Measurements from ENCODE around the gene WNT3A. TPM values are rescaled to one million over a fixed set of nuclear protein-coding genes. Genes with fewer than 3 reads are reported as not detected.

Gene WNT3A
- total RNA-seq, 1 experiment from 2014 or later, result 1.0 TPM

DNA sequence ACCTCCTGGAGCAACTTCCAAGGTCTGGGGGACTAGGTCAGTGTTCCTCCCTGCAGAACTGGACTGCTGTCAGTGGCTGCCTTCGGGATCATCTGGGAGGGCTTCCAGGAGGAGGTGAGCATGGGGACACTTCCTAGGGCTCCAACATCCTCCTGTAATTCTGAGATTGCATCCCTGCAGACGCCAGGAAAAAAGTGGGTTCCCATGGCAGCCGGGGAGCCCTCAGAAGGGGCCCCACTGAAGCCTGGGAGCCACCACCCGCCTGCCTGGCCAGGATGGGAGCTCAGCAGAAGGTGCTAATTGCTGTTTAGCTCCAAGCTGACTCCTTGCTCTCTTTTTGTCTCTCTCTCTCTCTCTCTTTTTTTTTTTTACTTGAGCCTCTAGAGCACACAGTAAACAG lies 59.6 kb downstream of the WNT3A start:
- Histone ChIP-seq H3K27me3 (ENCODE audit: low read length) (peaks cover 9% of the 10 kb centered on the region), H2AFZ (ENCODE audit: low read length) (no peak overlapping the region), H3K4me1 (ENCODE audit: insufficient read depth, low read length) (no peaks in the 10 kb centered on the region), H3K27ac (ENCODE audit: low read length) (no peak overlapping the region), H3K36me3 (ENCODE audit: low read depth, low read length) (no peaks in the 10 kb centered on the region), H3K79me2 (ENCODE audit: low read length) (no peaks in the 10 kb centered on the region), H3K9me2 (replicated peaks; ENCODE audit: low read length) (no peaks in the 10 kb centered on the region), H3F3A (ENCODE audit: low read length, unreplicated experiment) (no peaks in the 10 kb centered on the region), H3K4me3 (ENCODE audit: low read length) (no peak overlapping the region), H3K4me2 (ENCODE audit: low read length) (no peak overlapping the region), H3K9ac (ENCODE audit: low read length) (no peak overlapping the region), H3K9me3 (ENCODE audit: low read length) (no peaks in the 10 kb centered on the region), H4K20me1 (ENCODE audit: low read length) (no peaks in the 10 kb centered on the region)
- ATAC-seq (no peak), DNase-seq (no peak)
- intact Hi-C loops (cut with micrococcal nuclease), result no loop called here
- POLR2A ChIA-PET (ENCODE audit: unreplicated experiment), result no interaction called here
- TF ChIP-seq EZH2phosphoT487 (IDR thresholded peaks at IDR 0.05; ENCODE audit: borderline replicate concordance, low read length) (no peak), EZH2 (IDR thresholded peaks at IDR 0.05; ENCODE audit: low read length, unreplicated experiment) (no peak)
- TF ChIP-seq, protein P1, sequence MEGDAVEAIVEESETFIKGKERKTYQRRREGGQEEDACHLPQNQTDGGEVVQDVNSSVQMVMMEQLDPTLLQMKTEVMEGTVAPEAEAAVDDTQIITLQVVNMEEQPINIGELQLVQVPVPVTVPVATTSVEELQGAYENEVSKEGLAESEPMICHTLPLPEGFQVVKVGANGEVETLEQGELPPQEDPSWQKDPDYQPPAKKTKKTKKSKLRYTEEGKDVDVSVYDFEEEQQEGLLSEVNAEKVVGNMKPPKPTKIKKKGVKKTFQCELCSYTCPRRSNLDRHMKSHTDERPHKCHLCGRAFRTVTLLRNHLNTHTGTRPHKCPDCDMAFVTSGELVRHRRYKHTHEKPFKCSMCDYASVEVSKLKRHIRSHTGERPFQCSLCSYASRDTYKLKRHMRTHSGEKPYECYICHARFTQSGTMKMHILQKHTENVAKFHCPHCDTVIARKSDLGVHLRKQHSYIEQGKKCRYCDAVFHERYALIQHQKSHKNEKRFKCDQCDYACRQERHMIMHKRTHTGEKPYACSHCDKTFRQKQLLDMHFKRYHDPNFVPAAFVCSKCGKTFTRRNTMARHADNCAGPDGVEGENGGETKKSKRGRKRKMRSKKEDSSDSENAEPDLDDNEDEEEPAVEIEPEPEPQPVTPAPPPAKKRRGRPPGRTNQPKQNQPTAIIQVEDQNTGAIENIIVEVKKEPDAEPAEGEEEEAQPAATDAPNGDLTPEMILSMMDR (conservative IDR thresholded peaks at IDR 0.05; ENCODE audit: low read depth, low read length), result no peak
- CTCF ChIA-PET, result no interaction called here
- no TSS peak for BruUV-seq (replicated peaks)

DNA sequence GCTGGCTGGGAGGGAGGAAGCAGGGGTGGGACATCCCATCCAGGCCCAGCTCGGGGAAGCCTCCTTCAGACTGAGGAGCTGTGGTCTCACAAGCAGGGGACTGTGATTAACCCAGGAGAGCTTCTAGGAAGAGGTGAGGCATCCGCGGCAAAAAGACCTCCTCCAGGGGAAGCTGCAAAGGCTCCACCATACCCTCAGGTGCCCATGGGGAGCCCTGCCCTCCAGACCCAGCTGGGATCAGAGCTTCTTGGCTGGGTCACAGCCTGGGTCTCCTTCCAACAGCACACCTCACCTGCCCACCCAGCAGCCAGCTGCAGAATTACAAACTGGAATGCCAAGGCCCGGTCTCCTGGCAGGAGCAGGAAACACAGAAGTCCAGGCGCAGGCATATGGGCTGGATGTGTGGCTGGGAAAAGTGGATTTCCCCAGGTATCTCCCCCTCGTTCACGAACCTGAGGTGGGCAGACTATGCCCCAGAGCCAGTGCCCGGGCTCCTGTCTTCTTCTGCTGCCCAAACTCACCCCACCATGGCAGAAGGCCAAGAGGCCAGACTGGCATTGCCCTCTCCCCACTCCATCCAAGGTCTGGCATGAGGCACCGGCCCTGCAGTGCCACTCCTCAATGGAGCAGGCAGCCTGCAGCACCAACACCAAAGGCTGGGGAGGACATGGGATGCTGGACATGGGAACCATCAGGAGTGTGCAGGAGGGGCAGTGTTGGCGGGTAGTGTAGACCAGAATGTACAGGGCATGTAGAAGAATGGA lies 60.3 kb downstream of the WNT3A start:
- DNase-seq (no peak), ATAC-seq (no peak)
- Histone ChIP-seq H3K27me3 (ENCODE audit: low read length) (peaks cover 9% of the 10 kb centered on the region), H4K20me1 (ENCODE audit: low read length) (no peaks in the 10 kb centered on the region), H3K9me2 (replicated peaks; ENCODE audit: low read length) (no peaks in the 10 kb centered on the region), H3K27ac (ENCODE audit: low read length) (no peak overlapping the region), H3F3A (ENCODE audit: low read length, unreplicated experiment) (no peaks in the 10 kb centered on the region), H3K9me3 (ENCODE audit: low read length) (no peaks in the 10 kb centered on the region), H3K4me1 (ENCODE audit: insufficient read depth, low read length) (no peaks in the 10 kb centered on the region), H2AFZ (ENCODE audit: low read length) (no peak overlapping the region), H3K4me3 (ENCODE audit: low read length) (no peak overlapping the region), H3K36me3 (ENCODE audit: low read depth, low read length) (no peaks in the 10 kb centered on the region), H3K9ac (ENCODE audit: low read length) (no peak overlapping the region), H3K79me2 (ENCODE audit: low read length) (no peaks in the 10 kb centered on the region), H3K4me2 (ENCODE audit: low read length) (no peak overlapping the region)
- ChIA-PET CTCF (no interaction called here), POLR2A (ENCODE audit: unreplicated experiment) (no interaction called here)
- no peak for TF ChIP-seq EZH2phosphoT487 (IDR thresholded peaks at IDR 0.05; ENCODE audit: borderline replicate concordance, low read length)
- intact Hi-C loops (cut with micrococcal nuclease), result no loop called here
- BruUV-seq (replicated peaks), result no TSS peak

DNA sequence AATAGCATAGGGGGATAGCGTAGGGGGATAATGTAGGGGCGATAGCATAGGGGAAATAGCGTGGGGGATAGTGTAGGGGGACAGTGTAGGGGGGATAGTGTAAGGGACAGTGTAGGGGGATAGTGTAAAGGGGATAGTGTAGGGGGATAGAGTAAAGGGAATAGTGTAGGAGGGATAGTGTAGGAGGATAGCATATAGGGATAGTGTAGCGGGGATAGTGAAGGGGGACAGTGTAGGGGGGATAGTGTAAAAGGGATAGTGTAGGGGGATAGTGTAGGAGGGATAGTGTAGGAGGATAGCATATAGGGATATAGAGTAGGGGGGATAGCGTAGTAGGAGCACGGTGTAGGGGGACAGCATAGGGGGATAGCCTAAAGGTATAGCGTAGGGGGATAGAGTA lies 61.6 kb downstream of the WNT3A start:
- POLR2A ChIA-PET (ENCODE audit: unreplicated experiment), result no interaction called here
- no peak for DNase-seq
- Histone ChIP-seq H3K4me1 (ENCODE audit: insufficient read depth, low read length) (no peaks in the 10 kb centered on the region), H3K4me2 (ENCODE audit: low read length) (no peak overlapping the region), H3K27me3 (ENCODE audit: low read length) (peaks cover 9% of the 10 kb centered on the region), H3F3A (ENCODE audit: low read length, unreplicated experiment) (no peaks in the 10 kb centered on the region), H4K20me1 (ENCODE audit: low read length) (no peaks in the 10 kb centered on the region; the same call in 1 of the 2 replicates), H3K9ac (ENCODE audit: low read length) (no peak overlapping the region), H3K4me3 (ENCODE audit: low read length) (no peak overlapping the region), H3K27ac (ENCODE audit: low read length) (no peak overlapping the region), H2AFZ (ENCODE audit: low read length) (no peak overlapping the region), H3K9me3 (ENCODE audit: low read length) (no peaks in the 10 kb centered on the region), H3K9me2 (replicated peaks; ENCODE audit: low read length) (no peaks in the 10 kb centered on the region), H3K79me2 (ENCODE audit: low read length) (no peaks in the 10 kb centered on the region), H3K36me3 (ENCODE audit: low read depth, low read length) (no peaks in the 10 kb centered on the region)
- intact Hi-C loops (cut with micrococcal nuclease), result no loop called here
- ATAC-seq, result no peak
- TF ChIP-seq, protein P1 (conservative IDR thresholded peaks at IDR 0.05; ENCODE audit: low read depth, low read length), result no peak
- TF ChIP-seq EZH2 (IDR thresholded peaks at IDR 0.05; ENCODE audit: low read length, unreplicated experiment) (no peak), EZH2phosphoT487 (IDR thresholded peaks at IDR 0.05; ENCODE audit: borderline replicate concordance, low read length) (no peak)
- no TSS peak for BruUV-seq (replicated peaks)
- CTCF ChIA-PET, result no interaction called here

Measured in PC-3 (cell line).